H1 (cell line): ENCODE results near the gene GRID1. TPM values are rescaled to one million over a fixed set of nuclear protein-coding genes. Genes with fewer than 3 reads are reported as not detected.

Source experiments
- CTCF ChIA-PET: fragments of 300-600 bp; sonication (Branson Sonifier 250); formaldehyde crosslinking; loops from one replicate; lab custom pipeline; 2021; ENCODE audit not compliant: partially characterized antibody; lab: Charles Lee
- POLR2A ChIA-PET: fragments of 300-600 bp; sonication (Branson Sonifier 250); formaldehyde crosslinking; loops from one replicate; lab custom pipeline; 2021; ENCODE audit warnings: inconsistent platforms; ENCODE audit not compliant: partially characterized antibody; lab: Charles Lee
- DNase-seq, 2 experiments: peaks; one replicate each; pipeline versions ENCODE4 v3.0.0 to v3.0.0-alpha.2; 2010 to 2022; ENCODE audit warnings: low spot score in 2 of 2, low read depth in 1 of 2, mixed read lengths in 1 of 2
- FAIRE-seq: peaks from 2 replicates; lab custom pipeline; 2011; peaks lifted over from hg19 to GRCh38; lab: Jason Lieb, UNC
- H2AFZ ChIP-seq: 2 replicates; pipeline ENCODE4 v1.8.1; 2012; ENCODE audit warnings: low read length, inconsistent platforms
- H2AK5ac ChIP-seq: 2 replicates; pipeline ENCODE4 v1.6.1; 2013; ENCODE audit warnings: low read depth, low read length
- H2BK120ac ChIP-seq: replicated peaks from 2 replicates; pipeline ENCODE3; 2013; ENCODE audit warnings: low read depth, low read length, inconsistent platforms
- H2BK12ac ChIP-seq: 2 replicates; pipeline ENCODE4 v1.6.1; 2013; ENCODE audit warnings: low read depth, low read length
- H2BK15ac ChIP-seq: 2 replicates; pipeline ENCODE4 v1.6.1; 2013; ENCODE audit warnings: low read length
- H2BK20ac ChIP-seq: 2 replicates; pipeline ENCODE4 v1.6.1; 2013; ENCODE audit warnings: low read length
- H2BK5ac ChIP-seq: 2 replicates; pipeline ENCODE4 v1.6.1; 2013; ENCODE audit warnings: low read depth, low read length
- H3K14ac ChIP-seq: 2 replicates; pipeline ENCODE4 v1.6.1; 2013; ENCODE audit warnings: inconsistent platforms; ENCODE audit not compliant: insufficient read length
- H3K18ac ChIP-seq: 2 replicates; pipeline ENCODE4 v1.6.1; 2013; ENCODE audit warnings: low read length; ENCODE audit errors: extremely low read depth
- H3K23ac ChIP-seq: 2 replicates; pipeline ENCODE4 v1.6.1; 2013; ENCODE audit warnings: inconsistent platforms; ENCODE audit not compliant: insufficient read length
- H3K23me2 ChIP-seq: 2 replicates; pipeline ENCODE4 v1.6.1; 2013; ENCODE audit warnings: low read depth, low read length
- H3K27ac ChIP-seq: 2 replicates; pipeline ENCODE4 v1.6.1; 2011; ENCODE audit warnings: low read depth, low read length, inconsistent platforms
- H3K27me3 ChIP-seq, 4 experiments: replicated peaks in 1 of 4; 1 replicate in 1 of 4; 2 replicates in 3 of 4; pipeline versions ENCODE4 v1.6.1 to v1.8.1; 2011 to 2013; ENCODE audit warnings: low read length in 3 of 4, mild to moderate bottlenecking in 3 of 4, inconsistent platforms in 2 of 4, mixed read lengths in 2 of 4, moderate library complexity in 1 of 4; ENCODE audit not compliant: control insufficient read depth in 3 of 4, insufficient read depth in 3 of 4; ENCODE audit errors: extremely low read depth in 1 of 4
- H3K36me3 ChIP-seq, 4 experiments: 2 replicates each; pipeline versions ENCODE4 v1.6.1 to v1.8.1; 2011 to 2013; ENCODE audit warnings: mild to moderate bottlenecking in 4 of 4, low read length in 3 of 4, moderate library complexity in 2 of 4, control low read depth in 1 of 4, inconsistent platforms in 1 of 4; ENCODE audit not compliant: insufficient read depth in 4 of 4, control insufficient read depth in 2 of 4
- H3K4ac ChIP-seq: replicated peaks from 2 replicates; pipeline ENCODE3; 2013; ENCODE audit warnings: low read length, low read depth, mixed read lengths, inconsistent platforms; ENCODE audit not compliant: insufficient read length
- H3K4me1 ChIP-seq, 4 experiments: replicated peaks in 1 of 4; 1 replicate in 1 of 4; 2 replicates in 3 of 4; pipeline versions ENCODE4 v1.6.1 to v1.8.1; 2011 to 2013; ENCODE audit warnings: low read length in 3 of 4, inconsistent platforms in 2 of 4, mixed read lengths in 1 of 4; ENCODE audit not compliant: insufficient read depth in 4 of 4, control insufficient read depth in 3 of 4
- H3K4me2 ChIP-seq, 2 experiments: 2 replicates each; pipeline versions ENCODE4 v1.6.1 to v1.8.1; 2011 to 2013; ENCODE audit warnings: low read depth in 2 of 2, low read length in 2 of 2, control low read depth in 1 of 2, inconsistent platforms in 1 of 2, mild to moderate bottlenecking in 1 of 2; ENCODE audit not compliant: insufficient read depth in 1 of 2
- H3K4me3 ChIP-seq, 4 experiments: fragments of 200-600, 300-600 bp in 1 of 4; sonication (generic), shearing (Covaris generic), sonication (Bioruptor Twin) in 1 of 4; 2 replicates each; pipeline versions ENCODE4 v1.5.1 to v1.8.1; 2011 to 2016; ENCODE audit warnings: low read length in 4 of 4, low read depth in 3 of 4, control low read depth in 2 of 4, inconsistent platforms in 2 of 4, mild to moderate bottlenecking in 2 of 4, mixed read lengths in 1 of 4, moderate library complexity in 1 of 4; ENCODE audit not compliant: insufficient read depth in 2 of 4; ENCODE audit errors: extremely low read depth in 1 of 4
- H3K56ac ChIP-seq: replicated peaks from 2 replicates; pipeline ENCODE3; 2013; ENCODE audit warnings: low read depth, mild to moderate bottlenecking, mixed read lengths, low read length, inconsistent platforms; ENCODE audit not compliant: insufficient read length
- H3K79me1 ChIP-seq: 2 replicates; pipeline ENCODE4 v1.6.1; 2013; ENCODE audit warnings: low read depth, low read length, control low read depth
- H3K79me2 ChIP-seq, 2 experiments: 2 replicates each; pipeline versions ENCODE4 v1.6.1 to v1.8.1; 2012 to 2013; ENCODE audit warnings: low read length in 2 of 2, mild to moderate bottlenecking in 2 of 2, inconsistent platforms in 1 of 2; ENCODE audit not compliant: insufficient read depth in 2 of 2, control insufficient read depth in 1 of 2
- H3K9ac ChIP-seq, 4 experiments: replicated peaks in 1 of 4; 1 replicate in 1 of 4; 2 replicates in 3 of 4; pipeline versions ENCODE4 v1.6.1 to v1.8.1; 2011 to 2013; ENCODE audit warnings: low read depth in 3 of 4, low read length in 3 of 4, control low read depth in 2 of 4, mild to moderate bottlenecking in 2 of 4, moderate library complexity in 2 of 4, inconsistent platforms in 1 of 4; ENCODE audit errors: extremely low read depth in 1 of 4
- H3K9me3 ChIP-seq, 2 experiments: 2 replicates each; pipeline versions ENCODE4 v1.6.1 to v1.8.1; 2012 to 2013; ENCODE audit warnings: mild to moderate bottlenecking in 2 of 2, moderate library complexity in 2 of 2, control low read depth in 1 of 2, inconsistent platforms in 1 of 2, low read depth in 1 of 2, low read length in 1 of 2, mixed read lengths in 1 of 2; ENCODE audit not compliant: insufficient read depth in 2 of 2
- H4K20me1 ChIP-seq, 2 experiments: replicated peaks in 1 of 2; 2 replicates each; pipeline versions ENCODE3 to v1.8.1; 2011 to 2013; ENCODE audit warnings: inconsistent platforms in 2 of 2, low read length in 2 of 2, mild to moderate bottlenecking in 1 of 2; ENCODE audit not compliant: insufficient read depth in 2 of 2, control insufficient read depth in 1 of 2
- H4K5ac ChIP-seq: 2 replicates; pipeline ENCODE4 v1.6.1; 2013; ENCODE audit warnings: low read length, low read depth, mixed read lengths, inconsistent platforms; ENCODE audit not compliant: insufficient read length
- H4K8ac ChIP-seq: 2 replicates; pipeline ENCODE4 v1.8.0; 2013; ENCODE audit warnings: mild to moderate bottlenecking, moderate library complexity, low read length, inconsistent platforms; ENCODE audit not compliant: insufficient read depth; ENCODE audit errors: extremely low read depth
- H4K91ac ChIP-seq: replicated peaks from 2 replicates; pipeline ENCODE3; 2013; ENCODE audit warnings: low read length, mixed read lengths, inconsistent platforms; ENCODE audit not compliant: insufficient read length
- GABPA ChIP-seq: IDR thresholded peaks from 2 replicates; pipeline ENCODE4 v1.6.1; 2011; ENCODE audit warnings: mild to moderate bottlenecking, low read length, moderate library complexity, borderline replicate concordance; ENCODE audit not compliant: insufficient read depth
- WGBS, 2 experiments: shearing (Covaris generic) in 1 of 2; methylation state at CpG; one replicate each; pipeline versions ENCODE4 v1.1.6 to v1.1.7; 2013 to 2015; ENCODE audit warnings: low lambda C conversion rate in 2 of 2, mixed read lengths in 2 of 2, inconsistent platforms in 1 of 2, low coverage in 1 of 2, missing lambda C conversion rate in 1 of 2; ENCODE audit not compliant: insufficient replicate concordance in 2 of 2, insufficient coverage in 1 of 2, insufficient read length in 1 of 2; ENCODE audit errors: extremely low coverage in 1 of 2, missing lambda C conversion rate in 1 of 2; 5-methylcytosine and 5-hydroxymethylcytosine counted together
- polyA plus RNA-seq, 7 experiments: library from polyadenylated mRNA; depleted of rRNA in 3 of 7; stranded (reverse) in 5 of 7; unstranded in 2 of 7; fragments of >200 nt in 5 of 7; fragments of 200-250 nt in 2 of 7; gene quantifications; 1 replicate in 5 of 7; 2 replicates in 1 of 7; 4 replicates in 1 of 7; pipeline versions ENCODE4 v1.2.1 to v1.2.3, GENCODE V29; 2011 to 2013; ENCODE audit warnings: missing spikeins in 2 of 7, mixed read lengths in 2 of 7
- total RNA-seq: library from RNA; stranded (reverse); fragmentation: NEBNext Ultra II Directional; extraction: Animal tissue kit (Norgen Biotek cat#: 25700); gene quantifications from 2 replicates; pipeline ENCODE4 v1.2.1, GENCODE V29; 2021

The GRID1 gene
- total and polyA plus RNA-seq, 2 of the 8 experiments (the other 6 are each of a cell fraction or from before 2014, with no cell fraction given), result 0.22 to 0.30 TPM

- Histone ChIP-seq H2AK5ac (no peak overlapping the region), H3K27ac (no peak overlapping the region), H3K36me3 (no peaks in the 10 kb centered on the region; a peak in 1 of 8 replicates), H3K27me3 (no peaks in the 10 kb centered on the region; a peak in 1 of 7 replicates), H3K4me2 (no peak overlapping the region), H3K23ac (no peak overlapping the region), H2BK12ac (no peak overlapping the region), H2BK15ac (no peak overlapping the region), H3K56ac (no peak overlapping the region), H3K14ac (no peak overlapping the region), H3K4me1 (peaks cover 0 to 6% (median 5%) of the 10 kb centered on the region in 4 experiments; a peak in 4 of 7 replicates), H3K18ac (no peak overlapping the region), H2BK20ac (no peak overlapping the region), H2BK5ac (no peak overlapping the region), H3K23me2 (peaks cover 4% of the 10 kb centered on the region; the same call in 1 of the 2 replicates), H4K20me1 (peaks cover 0 to 2% of the 10 kb centered on the region in 2 experiments), H3K79me2 (no peaks in the 10 kb centered on the region), H3K4me3 (no peak overlapping the region), H4K5ac (no peak overlapping the region), H2BK120ac (no peak overlapping the region), H4K91ac (no peak overlapping the region), H3K79me1 (no peaks in the 10 kb centered on the region), H3K9ac (no peak overlapping the region), H2AFZ (no peak overlapping the region), H3K4ac (no peak overlapping the region), H3K9me3 (peaks cover 6 to 8% of the 10 kb centered on the region in 2 experiments), H4K8ac (no peak overlapping the region)
- POLR2A ChIA-PET, result interaction anchor here (0.8 kb wide), 1 partner anchor 10 kb away, joined by 3 read pairs; no protein-coding TSS in a partner anchor
- no peak for FAIRE-seq
- TF ChIP-seq GABPA, result no peak
- no peak for DNase-seq
- CTCF ChIA-PET, result interaction anchor here (0.9 to 6.1 kb wide), 3 partner anchors 11 to 112 kb away, joined by 3 to 38 read pairs (median 3); no protein-coding TSS in a partner anchor
- 86% methylated on average over 2 of the region's 2 CpGs; no CpG with 5 or more reads in 1 of the 2 experiments for WGBS, 2 experiments
Measured at GRCh38 chr10:86251426-86251825, 115.2 kb downstream of the GRID1 start.
